Measurements from ENCODE around the gene SKAP1.

DNA sequence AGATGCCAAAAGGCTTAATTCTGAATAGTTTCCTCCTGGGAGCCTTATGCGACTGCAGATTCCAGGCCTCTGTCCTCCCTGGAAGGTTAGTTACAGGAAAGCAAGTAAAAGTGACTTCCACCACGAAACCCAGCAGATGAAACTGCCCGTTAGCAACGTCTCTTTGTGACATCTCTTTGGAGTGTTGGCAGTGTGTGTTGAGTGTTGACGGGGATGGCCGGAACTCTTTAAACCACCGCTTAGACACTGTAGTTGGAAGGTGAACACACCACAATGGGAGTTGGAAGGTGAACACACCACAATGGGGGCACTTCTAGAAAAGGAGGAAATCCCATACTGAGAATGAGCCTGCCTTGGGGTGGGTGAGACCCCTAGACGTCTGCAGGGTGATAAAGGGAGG, 858 bp downstream of the SKAP1 start:
- TF ChIP-seq, protein P1, sequence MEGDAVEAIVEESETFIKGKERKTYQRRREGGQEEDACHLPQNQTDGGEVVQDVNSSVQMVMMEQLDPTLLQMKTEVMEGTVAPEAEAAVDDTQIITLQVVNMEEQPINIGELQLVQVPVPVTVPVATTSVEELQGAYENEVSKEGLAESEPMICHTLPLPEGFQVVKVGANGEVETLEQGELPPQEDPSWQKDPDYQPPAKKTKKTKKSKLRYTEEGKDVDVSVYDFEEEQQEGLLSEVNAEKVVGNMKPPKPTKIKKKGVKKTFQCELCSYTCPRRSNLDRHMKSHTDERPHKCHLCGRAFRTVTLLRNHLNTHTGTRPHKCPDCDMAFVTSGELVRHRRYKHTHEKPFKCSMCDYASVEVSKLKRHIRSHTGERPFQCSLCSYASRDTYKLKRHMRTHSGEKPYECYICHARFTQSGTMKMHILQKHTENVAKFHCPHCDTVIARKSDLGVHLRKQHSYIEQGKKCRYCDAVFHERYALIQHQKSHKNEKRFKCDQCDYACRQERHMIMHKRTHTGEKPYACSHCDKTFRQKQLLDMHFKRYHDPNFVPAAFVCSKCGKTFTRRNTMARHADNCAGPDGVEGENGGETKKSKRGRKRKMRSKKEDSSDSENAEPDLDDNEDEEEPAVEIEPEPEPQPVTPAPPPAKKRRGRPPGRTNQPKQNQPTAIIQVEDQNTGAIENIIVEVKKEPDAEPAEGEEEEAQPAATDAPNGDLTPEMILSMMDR (IDR thresholded peaks at IDR 0.05): no peak
- TF ChIP-seq POLR2A (IDR thresholded peaks at IDR 0.05): no peak

Data from heart left ventricle (tissue), 13 donors.